ENCODE measurements around the gene COBLL1.

DNA sequence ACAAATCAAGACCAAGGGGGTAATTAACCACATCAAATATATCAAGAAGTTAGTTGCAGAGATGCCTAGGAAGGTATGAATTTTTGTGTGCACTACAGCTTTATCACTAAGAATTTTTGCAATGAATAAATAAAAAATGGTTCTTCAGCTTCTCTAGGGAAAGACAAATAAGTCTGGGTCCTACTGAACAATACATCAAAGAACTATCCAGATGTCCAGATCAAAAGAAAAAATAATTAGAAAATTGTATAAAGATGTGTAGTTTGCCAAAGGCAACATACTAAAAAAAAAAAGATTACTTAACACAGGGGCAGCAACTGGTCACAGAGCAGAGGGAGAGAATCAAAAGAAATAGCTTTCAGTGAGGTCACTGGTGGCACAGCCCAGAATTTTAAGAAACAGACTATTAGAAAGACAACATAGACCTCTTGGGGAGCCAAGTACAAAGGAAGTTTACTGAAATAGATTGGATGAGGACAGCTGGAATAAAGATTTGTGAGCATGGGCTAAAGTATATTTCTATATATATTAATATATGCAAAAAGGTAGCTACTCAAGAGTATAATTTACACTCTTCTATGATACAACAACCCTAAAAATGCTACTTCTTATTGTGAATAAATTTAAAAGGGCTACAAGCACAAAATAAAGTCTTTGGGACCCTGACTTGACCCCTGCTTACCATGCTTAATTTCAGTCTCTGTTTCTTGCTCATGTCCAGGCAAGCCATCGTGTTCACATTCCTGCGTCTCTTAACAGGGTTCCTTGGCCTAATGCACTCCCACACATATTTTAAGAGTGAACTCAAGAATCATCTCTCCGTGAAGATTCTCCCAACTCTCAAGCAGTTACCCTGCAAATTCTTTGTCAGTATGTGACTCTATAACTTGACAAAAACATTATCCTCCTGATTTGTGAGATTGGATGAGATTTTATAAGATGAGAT is 121.4 kb downstream of the COBLL1 start:
- TF ChIP-seq, protein P1, sequence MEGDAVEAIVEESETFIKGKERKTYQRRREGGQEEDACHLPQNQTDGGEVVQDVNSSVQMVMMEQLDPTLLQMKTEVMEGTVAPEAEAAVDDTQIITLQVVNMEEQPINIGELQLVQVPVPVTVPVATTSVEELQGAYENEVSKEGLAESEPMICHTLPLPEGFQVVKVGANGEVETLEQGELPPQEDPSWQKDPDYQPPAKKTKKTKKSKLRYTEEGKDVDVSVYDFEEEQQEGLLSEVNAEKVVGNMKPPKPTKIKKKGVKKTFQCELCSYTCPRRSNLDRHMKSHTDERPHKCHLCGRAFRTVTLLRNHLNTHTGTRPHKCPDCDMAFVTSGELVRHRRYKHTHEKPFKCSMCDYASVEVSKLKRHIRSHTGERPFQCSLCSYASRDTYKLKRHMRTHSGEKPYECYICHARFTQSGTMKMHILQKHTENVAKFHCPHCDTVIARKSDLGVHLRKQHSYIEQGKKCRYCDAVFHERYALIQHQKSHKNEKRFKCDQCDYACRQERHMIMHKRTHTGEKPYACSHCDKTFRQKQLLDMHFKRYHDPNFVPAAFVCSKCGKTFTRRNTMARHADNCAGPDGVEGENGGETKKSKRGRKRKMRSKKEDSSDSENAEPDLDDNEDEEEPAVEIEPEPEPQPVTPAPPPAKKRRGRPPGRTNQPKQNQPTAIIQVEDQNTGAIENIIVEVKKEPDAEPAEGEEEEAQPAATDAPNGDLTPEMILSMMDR (IDR thresholded peaks at IDR 0.05; ENCODE audit: insufficient read depth, low read depth, low read length) = no peak
- no peak for TF ChIP-seq EZH2 (IDR thresholded peaks at IDR 0.05; ENCODE audit: insufficient read depth, low read length)
